Measurements from ENCODE around the gene MYO3B. TPM values are rescaled to one million over a fixed set of nuclear protein-coding genes. Genes with fewer than 3 reads are reported as not detected.

MYO3B gene
- total RNA-seq, 1 donor from 2014 or later, result 0.22 TPM

DNA sequence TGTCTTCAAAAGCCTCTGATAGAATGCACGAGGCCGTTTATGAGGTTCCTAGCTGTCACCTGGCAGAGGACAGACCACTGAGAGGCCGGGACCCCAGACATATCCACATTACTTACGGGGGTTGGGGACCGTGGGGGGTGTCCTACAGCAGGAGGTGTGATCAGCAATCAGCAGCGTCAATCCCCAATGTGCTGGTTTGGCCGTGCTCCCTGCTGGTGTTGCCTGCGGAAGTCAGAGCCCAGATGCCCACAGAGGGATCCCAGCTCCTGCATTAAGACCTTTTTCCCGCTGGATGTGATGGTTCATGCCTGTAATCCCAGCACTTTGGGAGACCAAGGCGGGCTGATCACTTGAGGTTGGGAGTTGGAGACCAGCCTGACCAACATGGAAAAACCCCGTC, 516.4 kb downstream of the MYO3B start:
- H3K27me3 Mint-ChIP-seq (ENCODE audit: unreplicated experiment), result peaks cover 2% of the 10 kb centered on the region
- no peaks in the 10 kb centered on the region for H3K36me3 Mint-ChIP-seq (ENCODE audit: unreplicated experiment)
- H3K4me1 Mint-ChIP-seq (ENCODE audit: low read depth, unreplicated experiment), result peaks cover 5% of the 10 kb centered on the region
- TF ChIP-seq CTCF (IDR thresholded peaks at IDR 0.05; ENCODE audit: partially characterized antibody, unreplicated experiment), result no peak
- no peak overlapping the region for H3K4me3 Mint-ChIP-seq (ENCODE audit: unreplicated experiment)
- DNase-seq, result no peak
- H3K9me3 Mint-ChIP-seq (ENCODE audit: unreplicated experiment), result peaks cover 2% of the 10 kb centered on the region
- H3K27ac Mint-ChIP-seq (ENCODE audit: unreplicated experiment), result no peak overlapping the region

DNA sequence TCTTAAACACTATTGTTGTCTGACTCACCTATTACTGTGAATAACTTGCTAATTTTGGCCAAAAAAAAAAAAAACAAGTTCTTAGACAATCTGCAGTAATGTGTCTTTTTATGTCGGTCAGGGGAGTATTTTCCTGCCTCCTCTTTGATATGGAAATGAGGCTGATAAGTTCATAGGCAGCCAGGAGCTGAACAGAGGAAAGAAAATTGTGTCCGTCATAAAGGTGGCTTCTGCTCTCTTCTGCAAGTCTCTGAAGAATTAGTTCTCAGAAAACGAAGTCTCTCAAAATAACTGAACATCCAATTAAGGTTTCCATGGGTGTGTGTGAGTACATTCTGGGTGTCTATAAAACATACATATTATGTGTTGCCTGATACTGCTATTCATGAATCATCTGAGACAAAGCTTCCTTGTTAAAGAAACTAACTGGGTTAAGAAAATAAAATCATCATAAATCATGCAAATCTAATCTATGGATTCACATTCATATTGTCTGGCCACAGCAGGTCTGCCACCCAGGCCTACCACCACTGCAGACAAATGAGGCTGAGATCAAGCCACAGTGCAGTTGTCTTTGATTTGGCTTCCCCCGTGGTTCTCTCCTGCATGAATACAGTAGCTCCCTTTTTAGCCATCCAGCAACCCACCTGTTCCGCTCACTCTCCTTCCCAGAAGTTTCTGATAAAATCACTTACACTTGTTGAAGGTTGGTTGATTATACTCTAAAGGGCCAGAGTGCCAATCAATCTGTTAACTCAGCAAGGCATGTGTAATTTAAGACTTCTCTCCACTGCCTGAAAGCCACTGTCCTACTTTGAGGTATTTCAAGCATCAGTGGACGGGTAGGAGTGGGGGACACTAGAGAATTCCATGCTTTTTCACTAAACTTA, 517.8 kb downstream of the MYO3B start:
- Mint-ChIP-seq H3K4me3 (ENCODE audit: unreplicated experiment) (no peak overlapping the region), H3K4me1 (ENCODE audit: low read depth, unreplicated experiment) (peaks cover 5% of the 10 kb centered on the region), H3K27ac (ENCODE audit: unreplicated experiment) (no peak overlapping the region), H3K9me3 (ENCODE audit: unreplicated experiment) (peaks cover 2% of the 10 kb centered on the region), H3K36me3 (ENCODE audit: unreplicated experiment) (no peaks in the 10 kb centered on the region), H3K27me3 (ENCODE audit: unreplicated experiment) (peaks cover 2% of the 10 kb centered on the region)
- DNase-seq, result no peak
- no peak for TF ChIP-seq CTCF (IDR thresholded peaks at IDR 0.05; ENCODE audit: partially characterized antibody, unreplicated experiment)

DNA sequence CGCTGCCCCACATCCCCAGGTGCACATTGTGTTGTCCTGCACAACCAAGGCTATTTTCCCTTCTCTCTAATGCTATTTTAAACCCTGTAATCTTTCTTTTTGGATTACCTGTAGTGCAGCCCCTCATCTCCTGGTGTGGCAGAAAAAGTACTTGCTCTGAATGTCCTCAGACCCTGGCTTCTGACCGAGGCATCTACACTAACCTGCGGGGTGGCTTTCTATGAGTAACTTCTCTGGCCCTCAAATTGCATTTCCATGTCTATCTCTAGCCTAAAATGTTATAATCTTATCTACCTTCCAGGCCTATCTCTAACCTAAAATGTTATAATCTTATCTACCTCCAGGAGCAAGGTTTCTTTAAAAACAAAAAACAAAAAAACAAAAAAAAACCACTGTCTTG, 519.0 kb downstream of the MYO3B start:
- Mint-ChIP-seq H3K27ac (ENCODE audit: unreplicated experiment) (no peak overlapping the region), H3K4me1 (ENCODE audit: low read depth, unreplicated experiment) (peaks cover 2% of the 10 kb centered on the region), H3K9me3 (ENCODE audit: unreplicated experiment) (no peaks in the 10 kb centered on the region), H3K4me3 (ENCODE audit: unreplicated experiment) (no peak overlapping the region), H3K27me3 (ENCODE audit: unreplicated experiment) (no peaks in the 10 kb centered on the region), H3K36me3 (ENCODE audit: unreplicated experiment) (no peaks in the 10 kb centered on the region)
- TF ChIP-seq CTCF (IDR thresholded peaks at IDR 0.05; ENCODE audit: partially characterized antibody, unreplicated experiment), result no peak
- DNase-seq, result no peak

- H3K27me3 Mint-ChIP-seq (ENCODE audit: unreplicated experiment), result no peaks in the 10 kb centered on the region
- peaks cover 5% of the 10 kb centered on the region for H3K36me3 Mint-ChIP-seq (ENCODE audit: unreplicated experiment)
- TF ChIP-seq CTCF (IDR thresholded peaks at IDR 0.05; ENCODE audit: partially characterized antibody, unreplicated experiment), result no peak
- H3K4me3 Mint-ChIP-seq (ENCODE audit: unreplicated experiment), result no peak overlapping the region
- H3K27ac Mint-ChIP-seq (ENCODE audit: unreplicated experiment), result no peak overlapping the region
- DNase-seq, result no peak
- peaks cover 3% of the 10 kb centered on the region for H3K9me3 Mint-ChIP-seq (ENCODE audit: unreplicated experiment)
- H3K4me1 Mint-ChIP-seq (ENCODE audit: low read depth, unreplicated experiment), result no peaks in the 10 kb centered on the region
Observed at GRCh38 chr2:170701011-170701410, 523.1 kb downstream of the MYO3B start.

GRCh38 chr2:170703776-170704476, 526.0 kb downstream of the MYO3B start:
- TF ChIP-seq CTCF (IDR thresholded peaks at IDR 0.05; ENCODE audit: partially characterized antibody, unreplicated experiment), result no peak
- no peaks in the 10 kb centered on the region for H3K4me1 Mint-ChIP-seq (ENCODE audit: low read depth, unreplicated experiment)
- no peak overlapping the region for H3K27ac Mint-ChIP-seq (ENCODE audit: unreplicated experiment)
- peaks cover 3% of the 10 kb centered on the region for H3K9me3 Mint-ChIP-seq (ENCODE audit: unreplicated experiment)
- DNase-seq, result no peak
- H3K36me3 Mint-ChIP-seq (ENCODE audit: unreplicated experiment), result peaks cover 5% of the 10 kb centered on the region
- peaks cover 12% of the 10 kb centered on the region for H3K27me3 Mint-ChIP-seq (ENCODE audit: unreplicated experiment)
- H3K4me3 Mint-ChIP-seq (ENCODE audit: unreplicated experiment), result no peak overlapping the region
